ENCODE data around the gene PCNX3. TPM values are rescaled to one million over a fixed set of nuclear protein-coding genes. Genes with fewer than 3 reads are reported as not detected.

PCNX3 gene
- polyA plus RNA-seq, 1 donor from 2014 or later: 7.8 TPM

GRCh38 chr11:65580031-65580692 lies 35.4 kb upstream of the PCNX3 start:
- Histone ChIP-seq H3K4me3 (ENCODE audit: low read length) (no peak overlapping the region), H3K9me3 (ENCODE audit: low read length) (no peaks in the 10 kb centered on the region), H3K36me3 (ENCODE audit: insufficient read depth, low read length) (no peaks in the 10 kb centered on the region), H2AFZ (ENCODE audit: low read depth, low read length) (no peak overlapping the region), H3K4me2 (ENCODE audit: low read length) (no peak overlapping the region), H3K27me3 (ENCODE audit: insufficient read depth, low read depth, low read length) (peaks cover 16% of the 10 kb centered on the region), H3K27ac (ENCODE audit: low read length) (no peak overlapping the region), H3F3A (ENCODE audit: insufficient read depth, low read length, poor library complexity, severe bottlenecking) (no peaks in the 10 kb centered on the region), H3K9ac (ENCODE audit: low read length) (no peak overlapping the region), H3K9me2 (ENCODE audit: insufficient read depth, low read length) (no peaks in the 10 kb centered on the region), H3K79me2 (replicated peaks; ENCODE audit: insufficient read depth, low read length) (peaks cover 5% of the 10 kb centered on the region), H4K20me1 (ENCODE audit: insufficient read depth) (peaks cover under 1% of the 10 kb centered on the region)
- TF ChIP-seq SMC3 (conservative IDR thresholded peaks at IDR 0.05; ENCODE audit: poor library complexity) (no peak), TAF1 (IDR thresholded peaks at IDR 0.05; ENCODE audit: low read depth) (no peak), CTCF (IDR thresholded peaks at IDR 0.05; ENCODE audit: poor library complexity, severe bottlenecking) (no peak), EP300 (conservative IDR thresholded peaks at IDR 0.05; ENCODE audit: poor library complexity, severe bottlenecking) (no peak), REST (IDR thresholded peaks at IDR 0.05; ENCODE audit: borderline replicate concordance) (no peak), RAD21 (conservative IDR thresholded peaks at IDR 0.05) (no peak), POLR2AphosphoS5 (IDR thresholded peaks at IDR 0.05) (no peak), MXI1 (conservative IDR thresholded peaks at IDR 0.05; ENCODE audit: poor library complexity, severe bottlenecking) (no peak), EZH2 (IDR thresholded peaks at IDR 0.05; ENCODE audit: borderline replicate concordance, insufficient read depth, low read length, poor library complexity, severe bottlenecking) (no peak)

GRCh38 chr11:65580756-65581155 lies 34.8 kb upstream of the PCNX3 start:
- Histone ChIP-seq H3K4me2 (ENCODE audit: low read length) (no peak overlapping the region), H3K36me3 (ENCODE audit: insufficient read depth, low read length) (no peaks in the 10 kb centered on the region), H3K9me2 (ENCODE audit: insufficient read depth, low read length) (no peaks in the 10 kb centered on the region), H3F3A (ENCODE audit: insufficient read depth, low read length, poor library complexity, severe bottlenecking) (no peaks in the 10 kb centered on the region), H2AFZ (ENCODE audit: low read depth, low read length) (no peak overlapping the region), H3K9ac (ENCODE audit: low read length) (no peak overlapping the region), H3K27me3 (ENCODE audit: insufficient read depth, low read depth, low read length) (peaks cover 16% of the 10 kb centered on the region), H4K20me1 (ENCODE audit: insufficient read depth) (no peaks in the 10 kb centered on the region), H3K27ac (ENCODE audit: low read length) (no peak overlapping the region), H3K4me3 (ENCODE audit: low read length) (no peak overlapping the region), H3K9me3 (ENCODE audit: low read length) (no peaks in the 10 kb centered on the region), H3K79me2 (replicated peaks; ENCODE audit: insufficient read depth, low read length) (no peaks in the 10 kb centered on the region)
- no peak for TF ChIP-seq SMC3 (conservative IDR thresholded peaks at IDR 0.05; ENCODE audit: poor library complexity)
